Body of pancreas (tissue), 4 donors: ENCODE results near the gene TMEM255B. TPM values are rescaled to one million over a fixed set of nuclear protein-coding genes. Genes with fewer than 3 reads are reported as not detected.
A peak's percentile ranks its signal among the peaks of the same experiment; 100 is the strongest.

Experiments
- ATAC-seq: fragments of 150-250 bp; one replicate; pipeline ENCODE4 v1.9.1; 2016
- DNase-seq, 4 donors: peaks; one replicate each; pipeline ENCODE4 v3.0.0-alpha.2; 2019
- H3K27ac ChIP-seq, 4 donors: fragments of 200-600 bp; sonication (generic); 1 replicate in 3 of 4; 2 replicates in 1 of 4; pipeline versions ENCODE4 v1.5.1 to v1.6.1; 2016 to 2019; ENCODE audit warnings: mild to moderate bottlenecking in 1 of 4, mixed read lengths in 1 of 4, moderate library complexity in 1 of 4
- H3K27me3 ChIP-seq, 2 donors: fragments of 200-600 bp; sonication (generic); one replicate each; pipeline ENCODE4 v1.6.0; 2016; ENCODE audit warnings: mild to moderate bottlenecking in 1 of 2
- H3K36me3 ChIP-seq, 2 donors: fragments of 200-600 bp; sonication (generic); replicated peaks in 1 of 2; 2 replicates each; pipeline ENCODE4 v1.5.1; 2016; ENCODE audit warnings: low read depth in 2 of 2; ENCODE audit not compliant: insufficient read depth in 1 of 2
- H3K4me1 ChIP-seq: fragments of 200-600 bp; sonication (generic); one replicate; pipeline ENCODE4 v1.6.0; 2016
- H3K4me3 ChIP-seq, 2 donors: fragments of 200-600 bp; sonication (generic); 1 replicate in 1 of 2; 2 replicates in 1 of 2; pipeline ENCODE4 v1.5.1; 2016 to 2019
- H3K9me3 ChIP-seq, 3 donors: fragments of 200-600 bp; sonication (generic); 1 replicate in 2 of 3; 2 replicates in 1 of 3; pipeline ENCODE4 v1.5.1; 2016
- CTCF ChIP-seq, 7 experiments: fragments of 450-650 bp in 4 of 7; fragments of 200-600 bp in 3 of 7; sonication (generic) in 3 of 7; IDR thresholded peaks; one replicate each; pipeline ENCODE4 v1.5.1; 2016 to 2019; ENCODE audit warnings: antibody characterized with exemption in 7 of 7
- POLR2A ChIP-seq, 3 donors: fragments of 450-650 bp; IDR thresholded peaks; one replicate each; pipeline ENCODE4 v1.6.1; 2016; ENCODE audit warnings: antibody characterized with exemption in 3 of 3, mild to moderate bottlenecking in 2 of 3
- WGBS, 2 donors: methylation state at CpG; one replicate each; pipeline ENCODE4 v1.1.5; 2017; 5-methylcytosine and 5-hydroxymethylcytosine counted together
- intact Hi-C: fragments of 100-400 bp; cut with DNase I; formaldehyde crosslinking; loops from one replicate; pipeline ENCODE4 v1.15.1; 2023
- total RNA-seq, 2 donors: library from RNA; depleted of rRNA; stranded (reverse); fragments of >200 nt; gene quantifications; one replicate each; pipeline ENCODE4 v1.1.0, GENCODE V29; 2016

The TMEM255B gene
- total RNA-seq, 2 donors from 2014 or later, result 1.0 to 4.6 TPM

- Histone ChIP-seq H3K9me3 (no peaks in the 10 kb centered on the region), H3K27me3 (peaks cover 0 to 3% of the 10 kb centered on the region in 2 donors), H3K4me1 (peaks cover 10% of the 10 kb centered on the region), H3K36me3 (no peaks in the 10 kb centered on the region), H3K4me3 (no peak overlapping the region), H3K27ac (no peak overlapping the region)
- TF ChIP-seq CTCF (IDR thresholded peaks at IDR 0.05) (no peak), POLR2A (IDR thresholded peaks at IDR 0.05) (no peak)
- DNase-seq, result peak in 1 of 4 donors; percentile 12
- intact Hi-C loops, result no loop called here
- 51 to 70% methylated on average over 29 to 34 of the region's 34 CpGs for WGBS, 2 donors
- no peak for ATAC-seq
Observed at GRCh38 chr13:113729187-113730019, 29.6 kb upstream of the TMEM255B start.

GRCh38 chr13:113730258-113730691 is 28.8 kb upstream of the TMEM255B start:
- Histone ChIP-seq H3K4me3 (no peak overlapping the region), H3K36me3 (no peaks in the 10 kb centered on the region), H3K27ac (no peak overlapping the region), H3K27me3 (peaks cover 0 to 3% of the 10 kb centered on the region in 2 donors), H3K4me1 (peaks cover 4% of the 10 kb centered on the region), H3K9me3 (no peaks in the 10 kb centered on the region)
- 62 to 67% methylated on average over 20 to 21 of the region's 21 CpGs for WGBS, 2 donors
- intact Hi-C loops, result no loop called here
- ATAC-seq (no peak), DNase-seq (peak in 1 of 4 donors; percentile 9)
- TF ChIP-seq CTCF (IDR thresholded peaks at IDR 0.05), result no peak
- TF ChIP-seq POLR2A (IDR thresholded peaks at IDR 0.05), result no peak

GRCh38 chr13:113730831-113731191 is 28.2 kb upstream of the TMEM255B start:
- peak in 1 of 4 donors; percentile 2 for DNase-seq
- ATAC-seq, result no peak
- H3K4me3 ChIP-seq, result no peak overlapping the region
- peaks cover 4% of the 10 kb centered on the region for H3K4me1 ChIP-seq
- H3K36me3 ChIP-seq, result no peaks in the 10 kb centered on the region
- intact Hi-C loops, result no loop called here
- 85% methylated on average over 4 of the region's 4 CpGs; no CpG with 5 or more reads in 1 of the 2 donors for WGBS, 2 donors
- H3K27ac ChIP-seq, result no peak overlapping the region
- no peak for TF ChIP-seq CTCF (IDR thresholded peaks at IDR 0.05)
- no peak for TF ChIP-seq POLR2A (IDR thresholded peaks at IDR 0.05)
- peaks cover 0 to 3% of the 10 kb centered on the region in 2 donors for H3K27me3 ChIP-seq
- no peaks in the 10 kb centered on the region for H3K9me3 ChIP-seq

GRCh38 chr13:113731192-113732175 is 27.5 kb upstream of the TMEM255B start:
- intact Hi-C loops, result no loop called here
- Histone ChIP-seq H3K36me3 (no peaks in the 10 kb centered on the region), H3K4me1 (peaks cover 3% of the 10 kb centered on the region), H3K27me3 (peaks cover 0 to 3% of the 10 kb centered on the region in 2 donors), H3K27ac (no peak overlapping the region), H3K4me3 (no peak overlapping the region), H3K9me3 (no peaks in the 10 kb centered on the region)
- peak in 1 of 4 donors; percentile 10 for DNase-seq
- ATAC-seq, result no peak
- TF ChIP-seq CTCF (IDR thresholded peaks at IDR 0.05) (no peak), POLR2A (IDR thresholded peaks at IDR 0.05) (no peak)
- 66 to 74% methylated on average over 3 to 32 of the region's 32 CpGs for WGBS, 2 donors
